NCI-H2171 (cell line): ENCODE measurements around the gene VPS45.
"Not testable (repeated sequence)": the region's sequence is repeated elsewhere in the genome, so short reads cannot be mapped to it uniquely, and the experiment has no call there.

ENCODE experiments used
- DNase-seq: peaks from one replicate; lab custom pipeline; 2025; lab: John Stamatoyannopoulos, UW

Gene VPS45, protein sequence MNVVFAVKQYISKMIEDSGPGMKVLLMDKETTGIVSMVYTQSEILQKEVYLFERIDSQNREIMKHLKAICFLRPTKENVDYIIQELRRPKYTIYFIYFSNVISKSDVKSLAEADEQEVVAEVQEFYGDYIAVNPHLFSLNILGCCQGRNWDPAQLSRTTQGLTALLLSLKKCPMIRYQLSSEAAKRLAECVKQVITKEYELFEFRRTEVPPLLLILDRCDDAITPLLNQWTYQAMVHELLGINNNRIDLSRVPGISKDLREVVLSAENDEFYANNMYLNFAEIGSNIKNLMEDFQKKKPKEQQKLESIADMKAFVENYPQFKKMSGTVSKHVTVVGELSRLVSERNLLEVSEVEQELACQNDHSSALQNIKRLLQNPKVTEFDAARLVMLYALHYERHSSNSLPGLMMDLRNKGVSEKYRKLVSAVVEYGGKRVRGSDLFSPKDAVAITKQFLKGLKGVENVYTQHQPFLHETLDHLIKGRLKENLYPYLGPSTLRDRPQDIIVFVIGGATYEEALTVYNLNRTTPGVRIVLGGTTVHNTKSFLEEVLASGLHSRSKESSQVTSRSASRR

DNA sequence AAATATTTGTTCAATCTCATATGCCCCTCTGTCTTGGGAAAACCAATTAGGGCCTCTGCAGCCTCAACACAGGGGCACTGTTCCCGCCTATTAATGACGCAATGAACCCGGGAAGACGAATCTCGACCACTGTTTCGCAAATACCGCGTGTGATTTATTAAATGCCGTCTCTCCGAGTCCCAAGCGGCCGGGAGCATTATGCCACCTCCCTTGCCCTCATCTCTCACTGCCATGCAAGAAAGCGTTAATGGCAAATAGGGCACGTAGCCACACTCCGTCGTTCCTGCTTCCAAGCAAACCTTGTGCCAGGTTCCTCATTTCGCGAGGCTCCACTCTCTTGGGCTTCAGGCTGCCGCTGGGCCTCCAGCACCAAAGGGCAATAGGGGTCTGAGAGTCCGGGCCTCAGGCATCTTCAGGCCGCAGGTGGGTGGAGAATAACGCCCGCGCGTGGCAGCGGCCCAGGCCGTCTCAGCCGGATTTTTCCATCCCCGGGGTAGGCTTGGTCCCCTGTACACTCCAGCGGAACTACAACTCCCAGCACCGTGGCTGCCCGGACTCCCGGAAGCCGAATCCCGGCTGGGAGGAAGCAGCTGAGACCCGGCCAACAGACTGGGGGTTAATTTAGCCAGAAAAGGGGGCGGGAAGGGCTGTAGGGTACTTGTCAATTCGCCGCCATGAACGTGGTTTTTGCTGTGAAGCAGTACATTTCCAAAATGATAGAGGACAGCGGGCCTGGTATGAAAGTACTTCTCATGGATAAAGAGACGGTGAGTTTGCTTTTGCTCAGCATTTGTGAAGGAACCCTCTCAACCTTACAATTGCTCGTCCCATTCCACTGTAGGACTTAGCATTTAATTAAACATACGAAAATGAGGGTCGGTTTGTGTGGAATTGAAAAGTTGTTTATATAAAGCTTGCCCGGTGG lies at the start of gene VPS45:
Gene VPS45, plus strand, starts transcription at position 593 of the 925 bp plus-strand sequence. Its CDS starts 82 bp downstream, at position 675.
- peak; percentile 90 for DNase-seq

DNA sequence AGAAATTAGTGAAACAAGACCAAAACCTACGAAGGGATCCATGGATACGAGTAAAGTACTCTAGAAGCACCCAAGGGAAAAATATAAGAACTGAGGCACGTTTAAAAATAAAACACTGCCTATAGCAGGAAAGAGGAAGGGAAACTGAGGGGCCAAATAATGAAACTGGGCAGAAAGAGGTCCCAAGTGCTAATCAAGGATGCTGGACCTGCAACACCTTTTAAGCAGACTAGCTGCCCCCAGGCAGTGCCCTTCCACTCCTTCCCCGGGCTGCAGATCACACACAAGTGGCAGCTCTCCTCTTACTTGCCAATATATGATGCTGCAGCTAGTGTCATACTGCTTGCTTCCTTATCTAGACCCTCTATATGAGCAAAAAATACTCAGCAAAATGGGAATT lies 49.4 kb upstream of the VPS45 start:
- DNase-seq: no peak

DNA sequence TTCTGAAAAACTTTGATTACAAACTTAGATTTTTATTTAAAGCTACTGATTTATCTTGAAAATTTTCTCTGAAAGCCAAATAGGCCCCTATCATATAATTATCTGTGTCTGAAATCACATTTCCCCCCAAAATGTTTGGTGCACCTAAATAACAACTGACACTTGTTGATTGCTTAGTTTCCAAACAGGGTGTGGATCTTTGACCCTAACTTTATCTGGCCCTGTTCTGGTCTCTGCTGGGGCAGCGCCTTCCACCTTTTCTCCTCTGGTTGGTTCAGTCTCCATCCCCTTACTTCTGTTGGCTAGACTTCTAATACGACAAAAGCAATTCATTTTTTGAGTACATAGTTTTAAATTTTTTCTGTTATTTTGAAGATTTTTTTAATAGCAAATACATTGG lies 46.9 kb upstream of the VPS45 start:
- no peak for DNase-seq

GRCh38 chr1:150021191-150021694 lies 46.3 kb upstream of the VPS45 start:
- DNase-seq: no peak

GRCh38 chr1:150022357-150022756 lies 45.2 kb upstream of the VPS45 start:
- no peak for DNase-seq

- DNase-seq: no peak
Measured at GRCh38 chr1:150024156-150024555, 43.4 kb upstream of the VPS45 start.

DNA sequence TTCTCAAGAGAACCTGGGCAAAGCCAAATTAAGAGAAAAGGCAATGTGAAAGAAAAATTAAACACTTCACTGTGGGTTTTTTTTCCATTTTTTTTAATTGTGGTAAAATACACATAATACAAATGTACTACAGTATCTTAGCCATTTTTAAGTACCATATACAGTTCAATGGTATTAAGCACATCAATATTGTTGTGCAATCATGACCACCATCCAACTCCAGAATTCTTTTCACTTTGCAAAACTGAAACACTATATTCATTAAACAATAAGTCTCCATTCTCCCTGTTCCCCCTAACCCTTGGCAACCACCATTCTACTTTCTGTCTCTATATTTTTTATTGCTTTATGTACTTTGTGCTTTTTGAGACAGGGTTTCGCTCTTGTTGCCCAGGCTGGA lies 39.3 kb upstream of the VPS45 start:
- DNase-seq: no peak

- DNase-seq: no peak
Measured at GRCh38 chr1:150034336-150034735, 33.2 kb upstream of the VPS45 start.

- no peak for DNase-seq
Measured at GRCh38 chr1:150049926-150050325, 17.6 kb upstream of the VPS45 start.

DNA sequence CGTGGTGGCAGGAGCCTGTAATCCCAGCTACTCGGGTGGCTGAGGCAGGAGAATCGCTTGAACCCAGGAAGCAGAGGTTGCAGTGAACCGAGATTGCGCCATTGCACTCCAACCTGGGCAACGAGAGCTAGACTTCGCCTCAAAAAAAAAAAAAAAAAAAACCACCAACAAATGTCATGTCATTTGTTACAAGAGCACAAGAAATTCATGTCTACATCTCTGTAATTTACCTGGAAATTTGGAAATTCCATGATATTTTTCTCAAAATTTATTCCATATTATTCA lies 16.5 kb upstream of the VPS45 start:
- DNase-seq: no peak

GRCh38 chr1:150051905-150052412 lies 15.6 kb upstream of the VPS45 start:
- not testable (repeated sequence) for DNase-seq

DNA sequence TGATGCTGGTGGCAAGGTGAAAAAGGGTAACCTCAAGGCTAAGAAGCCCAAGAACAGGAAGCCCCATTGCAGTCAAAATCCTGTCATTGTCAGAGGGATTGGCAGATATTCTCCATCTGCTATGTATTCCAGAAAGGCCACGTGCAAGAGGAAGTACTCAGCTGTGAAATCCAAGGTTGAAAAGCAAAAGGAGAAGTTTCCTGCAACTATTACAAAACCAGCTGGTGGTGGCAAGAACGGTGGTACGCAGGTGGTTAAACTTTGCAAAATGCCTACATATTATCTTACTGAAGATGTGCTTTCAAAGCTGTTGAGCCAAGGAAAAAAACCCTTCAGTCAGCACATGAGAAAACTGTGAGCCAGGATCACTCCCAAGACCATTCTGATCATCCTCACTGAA lies 13.7 kb upstream of the VPS45 start:
- DNase-seq: no peak

GRCh38 chr1:150055507-150055906 lies 12.1 kb upstream of the VPS45 start:
- not testable (repeated sequence) for DNase-seq

DNA sequence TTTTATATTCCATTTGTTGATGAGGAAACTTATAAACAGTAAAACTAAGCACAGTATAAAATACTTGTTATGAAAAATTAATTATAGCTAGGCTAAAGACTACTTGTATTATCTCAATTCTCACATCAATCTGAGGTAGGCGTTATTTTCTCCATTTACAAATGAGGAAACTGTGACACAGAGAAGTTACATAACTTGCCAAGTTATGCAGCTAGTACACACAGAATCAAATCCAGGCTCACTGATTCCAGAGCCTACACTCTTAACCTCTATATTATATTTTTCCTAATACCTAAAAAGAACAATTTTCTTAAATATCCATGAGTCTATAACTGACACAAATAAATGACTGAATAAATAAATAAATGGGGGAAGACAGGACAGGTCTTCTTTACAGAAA lies 11.2 kb upstream of the VPS45 start:
- DNase-seq: no peak

DNA sequence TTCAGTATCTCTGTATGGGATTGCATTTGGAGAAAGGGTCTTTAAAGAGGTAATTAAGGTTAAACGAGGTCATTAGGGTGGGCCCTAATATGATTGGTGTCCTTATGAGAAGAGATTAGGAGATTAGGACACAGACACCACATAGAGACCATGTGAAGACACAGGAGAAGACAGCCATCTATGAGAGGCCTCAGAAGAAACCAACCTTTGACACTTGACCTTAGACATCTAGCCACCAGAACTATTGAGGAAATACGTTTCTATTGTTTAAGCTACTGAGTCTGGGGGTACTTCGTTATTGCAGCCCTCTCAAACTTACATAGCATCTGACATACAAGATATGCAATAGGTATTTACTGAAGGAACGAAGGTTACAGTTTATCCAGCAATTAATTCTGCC lies 7.3 kb upstream of the VPS45 start:
- DNase-seq: no peak

DNA sequence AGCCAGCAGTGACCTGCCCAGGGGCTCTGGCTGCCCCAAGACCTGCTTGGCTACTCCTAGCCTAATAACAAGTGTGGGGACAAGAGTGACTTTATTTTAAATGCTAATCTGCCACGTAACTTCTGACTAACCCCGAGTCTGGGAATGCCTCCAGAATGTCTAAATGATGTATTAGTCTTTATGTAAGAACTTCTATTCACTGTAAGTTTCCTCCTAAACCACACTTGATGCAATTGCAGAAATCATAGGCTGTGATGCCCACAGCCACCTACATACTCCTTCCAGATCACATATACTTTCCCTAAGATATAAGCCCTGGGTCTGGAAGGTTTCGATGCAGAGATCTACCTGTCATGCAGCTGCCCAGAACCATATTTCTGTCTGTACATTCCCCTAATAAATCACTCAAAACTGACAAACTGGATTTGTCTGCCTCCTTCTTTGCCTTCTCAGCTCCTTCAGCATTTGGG lies 5.9 kb upstream of the VPS45 start:
- no peak for DNase-seq

GRCh38 chr1:150062113-150062512 lies 5.5 kb upstream of the VPS45 start:
- DNase-seq: no peak

DNA sequence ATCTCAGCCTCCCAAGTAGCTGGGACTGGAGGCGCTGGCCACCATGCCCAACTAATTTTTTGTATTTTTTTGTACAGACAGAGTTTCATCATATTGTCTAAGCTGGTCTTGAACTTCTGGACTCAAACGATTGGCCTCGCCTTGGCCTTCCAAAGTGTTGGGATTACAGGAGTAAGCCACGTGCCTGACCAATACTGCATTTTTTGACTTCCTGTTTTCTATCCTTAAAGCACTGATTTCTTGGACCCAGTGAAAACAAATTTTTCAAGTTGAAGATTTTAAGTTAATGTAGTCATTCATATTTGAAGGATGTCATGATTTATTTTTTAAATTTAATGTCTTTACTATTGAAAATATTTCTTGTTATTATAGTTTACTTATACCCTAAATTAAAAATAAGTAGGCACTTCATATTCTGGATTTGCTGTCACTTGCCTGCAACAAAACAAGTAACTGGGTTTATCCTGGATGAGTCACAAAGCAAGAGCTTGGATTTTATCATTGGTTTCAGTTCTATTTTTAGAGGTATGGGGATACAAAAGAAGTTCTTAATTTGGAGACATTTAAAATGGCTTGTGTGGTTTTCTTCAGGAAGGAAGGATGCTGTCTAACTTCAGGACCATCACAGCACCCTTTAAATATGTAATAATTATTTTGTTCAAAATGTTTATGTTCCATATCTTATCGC lies 2.2 kb upstream of the VPS45 start:
- DNase-seq: no peak

GRCh38 chr1:150066328-150066727 lies 1.2 kb upstream of the VPS45 start:
- DNase-seq: no peak

GRCh38 chr1:150066838-150067183 lies 765 bp upstream of the VPS45 start:
- peak; percentile 69 for DNase-seq

DNA sequence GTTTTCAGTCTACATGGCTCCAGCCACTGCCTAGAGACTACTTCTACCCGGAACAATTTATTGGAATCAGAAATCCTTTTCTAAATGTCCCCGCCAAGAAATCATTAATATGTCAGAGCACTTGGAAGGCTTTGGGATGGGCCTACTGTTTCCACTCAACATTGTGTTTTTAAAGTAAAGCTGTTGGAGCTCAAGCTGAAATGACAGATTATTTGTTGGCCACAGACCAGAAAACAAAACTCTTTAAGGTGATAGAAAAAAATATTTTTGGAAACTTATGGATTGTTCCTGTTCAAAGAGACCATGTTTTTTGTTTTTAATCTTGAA lies 496 bp downstream of the VPS45 start:
- DNase-seq: no peak

- no peak for DNase-seq
Measured at GRCh38 chr1:150069923-150070322, 2.3 kb downstream of the VPS45 start.
